Measurements from ENCODE around the gene STX11.
"Not testable (repeated sequence)": the region's sequence is repeated elsewhere in the genome, so short reads cannot be mapped to it uniquely, and the experiment has no call there.

The STX11 gene

DNA sequence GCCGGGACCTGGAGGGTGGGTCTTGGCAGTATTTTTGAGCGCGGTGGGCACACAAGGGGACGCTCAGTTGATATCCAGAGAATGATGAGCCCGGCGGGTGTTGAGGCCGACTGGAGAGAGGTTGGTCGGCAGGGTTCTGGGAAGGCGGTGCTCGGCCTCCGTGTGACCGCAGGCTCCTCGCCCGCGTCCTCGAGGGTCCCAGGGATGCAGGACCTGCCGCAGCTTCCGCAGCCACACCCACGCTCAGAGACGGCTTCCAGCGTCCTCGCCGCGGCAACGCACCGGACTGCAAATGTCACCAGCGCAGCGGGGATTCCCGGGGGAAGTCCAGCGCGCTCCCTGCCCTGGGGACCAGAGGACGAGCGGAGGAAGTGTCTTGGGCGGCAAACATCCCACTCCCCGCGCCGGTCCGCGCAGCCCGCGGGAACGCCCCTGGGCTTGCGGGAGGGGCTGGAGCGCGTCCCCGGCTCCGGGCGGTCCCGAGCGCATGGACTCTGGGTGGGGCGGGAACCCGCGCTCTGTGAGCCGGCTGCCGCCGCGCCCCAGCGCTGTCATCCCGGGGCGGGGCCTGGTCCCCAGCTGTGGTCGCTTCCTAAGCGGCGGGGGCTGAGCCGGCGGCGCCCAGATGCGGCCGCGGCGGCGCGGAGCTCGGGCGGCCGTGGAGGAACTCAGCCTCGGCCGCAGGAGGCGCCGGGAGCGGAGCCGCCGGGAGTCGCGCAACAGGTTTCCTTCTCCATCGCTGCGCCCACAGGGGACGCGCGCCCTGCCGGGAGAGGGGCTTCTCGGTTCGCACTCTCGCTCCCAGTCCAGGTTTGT lies at the start of gene STX11:
Gene STX11, plus strand, starts transcription at position 624 of the 816 bp plus-strand sequence. CDS start 36,111 bp downstream, outside the sequence.
- peak; percentile 81 for DNase-seq

DNA sequence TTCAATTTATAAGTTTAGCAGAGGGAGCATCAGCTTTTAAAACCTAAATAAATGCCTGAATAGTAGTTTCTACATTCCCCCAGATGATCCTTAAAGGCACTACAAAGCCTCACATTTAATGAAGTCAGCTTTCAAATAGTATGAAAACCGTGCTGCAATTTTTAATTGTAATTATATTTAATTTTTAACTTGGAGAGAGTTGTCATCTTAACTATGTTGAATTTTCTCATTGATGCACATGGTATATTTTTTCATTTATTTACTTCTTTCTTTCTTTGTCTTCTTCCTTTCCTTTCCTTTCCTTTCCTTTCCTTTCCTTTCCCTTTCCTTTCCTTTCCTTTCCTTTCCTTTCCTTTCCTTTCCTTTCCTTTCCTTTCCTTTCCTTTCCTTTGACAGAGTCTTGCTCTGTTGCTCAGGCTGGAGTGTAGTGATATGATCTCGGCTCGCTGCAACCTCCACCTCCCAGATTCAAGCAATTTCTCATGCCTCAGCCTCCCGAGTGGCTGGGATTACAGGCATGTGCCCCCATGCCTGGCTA lies 47.2 kb upstream of the STX11 start:
- DNase-seq: no peak

DNA sequence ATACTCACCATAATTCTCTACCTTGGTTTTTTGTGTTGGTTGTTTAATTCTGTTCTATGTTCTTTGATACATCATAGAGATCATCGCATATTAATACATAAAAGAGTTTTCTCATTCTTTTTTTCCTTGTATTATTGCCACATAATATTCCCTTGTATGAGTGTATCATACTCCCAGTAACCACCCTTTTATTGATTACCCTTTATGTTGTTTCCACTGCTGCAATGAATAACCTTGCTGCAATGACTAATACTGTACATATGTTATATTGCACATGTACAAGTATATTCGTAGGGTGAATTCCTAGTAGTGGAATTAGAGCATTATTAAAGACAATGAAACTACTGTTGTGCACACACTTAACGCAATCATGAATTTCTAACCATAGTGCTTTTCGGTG lies 45.8 kb upstream of the STX11 start:
- no peak for DNase-seq

DNA sequence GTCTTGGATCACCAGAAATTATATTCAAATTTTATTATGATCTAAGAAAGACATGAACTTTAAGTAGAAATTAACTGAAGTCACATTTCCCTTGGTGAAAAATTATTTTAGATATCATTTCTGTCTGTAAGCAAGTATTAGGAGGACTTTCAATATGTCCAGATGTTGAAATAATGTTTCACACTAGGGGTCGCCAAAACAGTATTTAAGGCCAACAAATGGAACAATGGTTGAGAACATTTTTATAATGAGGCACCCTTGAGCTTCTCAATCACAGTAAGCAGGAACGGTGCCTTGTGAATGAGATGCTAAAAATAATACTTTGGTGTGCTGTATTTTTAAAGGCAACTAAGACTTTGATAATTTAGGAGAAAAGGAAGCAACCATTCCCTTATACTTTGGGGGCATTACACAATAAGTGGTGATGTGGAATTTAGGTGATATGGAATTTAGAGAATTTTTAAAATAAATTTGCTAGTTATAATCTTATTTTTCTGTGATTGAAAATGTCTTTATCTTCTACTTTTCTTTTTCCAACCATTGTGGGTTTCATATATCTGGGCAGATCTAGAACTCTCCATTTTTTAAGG lies 45.3 kb upstream of the STX11 start:
- peak; percentile 17 for DNase-seq

DNA sequence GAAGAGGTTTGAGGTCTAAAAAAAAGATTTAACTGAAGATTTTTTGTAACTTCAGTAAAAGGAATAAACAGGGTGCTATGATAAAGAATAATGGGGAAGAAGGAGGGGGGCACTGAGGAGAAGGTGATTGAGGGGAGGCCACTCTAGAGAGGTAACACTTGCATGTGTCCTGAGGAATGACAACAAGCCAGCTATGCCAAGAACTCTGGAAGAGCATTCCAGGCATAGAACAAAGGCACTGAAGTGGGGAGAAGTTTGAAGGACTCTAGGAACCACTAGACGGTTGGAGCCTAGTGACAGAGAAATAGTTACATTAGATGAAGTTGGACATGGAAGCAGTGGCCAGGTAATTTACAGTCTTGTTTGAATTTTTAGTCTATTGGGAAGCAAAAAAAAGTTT lies 44.1 kb upstream of the STX11 start:
- DNase-seq: no peak

DNA sequence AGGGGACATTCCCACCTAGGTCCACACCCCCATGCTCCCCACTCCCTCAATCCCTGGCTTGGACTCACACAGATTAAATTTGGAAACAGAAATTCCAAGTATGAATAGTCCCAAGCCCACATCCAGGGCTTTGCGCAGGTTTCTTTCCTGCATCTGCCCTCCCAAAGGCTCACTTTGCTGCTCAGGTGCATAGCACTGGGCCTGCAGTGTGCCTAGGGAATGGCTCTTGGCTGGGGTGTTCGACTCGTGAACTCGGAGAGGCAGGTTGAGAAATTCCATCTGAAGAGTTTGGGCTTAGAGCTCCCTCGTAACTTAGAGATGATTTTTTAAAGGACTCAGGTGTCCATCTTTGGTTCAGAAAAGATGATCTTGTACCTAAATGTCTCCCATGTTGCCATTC lies 40.1 kb upstream of the STX11 start:
- no peak for DNase-seq

GRCh38 chr6:144113366-144113765 lies 37.0 kb upstream of the STX11 start:
- DNase-seq: no peak

GRCh38 chr6:144115219-144115618 lies 35.1 kb upstream of the STX11 start:
- no peak for DNase-seq

- no peak for DNase-seq
Measured at GRCh38 chr6:144119376-144119775, 30.9 kb upstream of the STX11 start.

DNA sequence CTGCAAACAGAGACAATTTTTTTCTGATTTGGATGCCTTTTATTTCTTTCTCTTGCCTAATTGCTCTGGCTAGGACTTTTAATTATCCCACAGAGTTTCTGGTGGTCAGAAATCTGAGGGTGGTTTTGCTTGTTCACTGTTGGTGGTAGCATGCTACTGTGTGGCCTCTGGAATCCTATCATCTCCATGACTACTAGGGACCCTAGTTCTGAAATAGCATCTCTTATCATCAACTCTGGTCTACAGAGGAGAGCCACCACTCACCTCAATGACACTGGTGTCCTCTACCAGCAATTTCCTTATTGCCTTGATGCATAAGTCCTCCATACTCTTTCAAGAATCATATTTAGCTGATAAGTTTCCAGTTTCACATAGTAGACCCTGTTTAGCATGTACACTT lies 27.5 kb upstream of the STX11 start:
- no peak for DNase-seq

DNA sequence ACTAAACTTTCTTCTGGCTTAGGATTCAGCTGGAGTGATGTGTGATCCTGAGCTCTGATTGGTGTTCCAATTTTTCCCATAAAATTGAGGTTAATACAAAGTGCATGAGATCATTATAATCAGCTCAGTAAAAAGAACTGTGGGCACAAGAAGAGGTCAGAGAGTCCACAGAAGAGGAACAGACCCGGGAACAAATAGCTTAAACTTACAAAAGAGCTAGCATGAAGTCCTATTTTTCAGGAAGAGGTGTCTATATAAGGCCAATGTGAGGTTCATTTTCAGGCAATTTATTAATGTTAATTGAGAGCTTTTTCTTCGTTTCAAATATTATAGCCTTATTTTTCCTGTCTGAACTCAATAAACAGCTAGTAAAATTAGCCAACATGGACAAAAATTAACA lies 26.9 kb upstream of the STX11 start:
- no peak for DNase-seq

- DNase-seq: no peak
Measured at GRCh38 chr6:144123836-144124235, 26.5 kb upstream of the STX11 start.

- no peak for DNase-seq
Measured at GRCh38 chr6:144127097-144127496, 23.2 kb upstream of the STX11 start.

GRCh38 chr6:144129469-144129868 lies 20.8 kb upstream of the STX11 start:
- DNase-seq: no peak

DNA sequence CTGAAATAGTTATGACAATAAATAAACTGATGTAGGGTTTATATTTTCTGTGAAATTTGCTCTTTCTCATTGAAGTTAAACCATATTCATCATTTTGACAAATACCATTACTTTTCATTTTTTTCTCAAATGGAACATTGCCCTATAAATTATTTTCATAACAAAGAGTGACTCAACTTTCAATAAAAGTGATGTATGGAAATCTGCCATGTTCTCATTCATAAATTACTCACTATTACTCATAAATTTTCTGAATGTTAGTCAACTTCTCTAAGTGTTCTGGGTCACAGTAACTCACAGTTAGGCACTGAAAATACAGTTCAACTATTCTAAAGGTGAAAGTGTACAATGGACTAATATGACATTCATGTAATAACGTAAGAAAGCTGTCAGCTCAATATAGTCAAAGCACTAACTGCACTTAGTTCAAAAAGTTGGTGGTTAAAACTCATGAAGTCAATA lies 19.0 kb upstream of the STX11 start:
- DNase-seq: no peak

DNA sequence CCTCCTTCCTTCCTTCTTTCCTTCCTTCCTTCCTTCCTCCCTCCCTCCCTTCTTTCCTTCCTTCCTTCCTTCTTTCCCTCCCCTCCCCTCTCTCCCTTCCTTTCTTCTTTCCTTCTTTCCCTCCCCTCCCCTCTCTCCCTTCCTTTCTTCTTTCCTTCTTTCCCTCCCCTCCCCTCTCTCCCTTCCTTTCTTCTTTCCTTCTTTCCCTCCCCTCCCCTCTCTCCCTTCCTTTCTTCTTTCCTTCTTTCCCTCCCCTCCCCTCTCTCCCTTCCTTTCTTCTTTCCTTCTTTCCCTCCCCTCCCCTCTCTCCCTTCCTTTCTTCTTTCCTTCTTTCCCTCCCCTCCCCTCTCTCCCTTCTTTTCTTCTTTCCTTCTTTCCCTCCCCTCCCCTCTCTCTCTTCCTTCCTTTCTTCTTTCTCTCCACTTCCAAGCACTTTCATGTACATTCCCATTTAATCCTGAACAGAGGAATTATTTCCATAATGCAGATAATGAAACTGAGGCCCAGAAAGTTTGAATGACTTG lies 18.1 kb upstream of the STX11 start:
- not testable (repeated sequence) for DNase-seq

DNA sequence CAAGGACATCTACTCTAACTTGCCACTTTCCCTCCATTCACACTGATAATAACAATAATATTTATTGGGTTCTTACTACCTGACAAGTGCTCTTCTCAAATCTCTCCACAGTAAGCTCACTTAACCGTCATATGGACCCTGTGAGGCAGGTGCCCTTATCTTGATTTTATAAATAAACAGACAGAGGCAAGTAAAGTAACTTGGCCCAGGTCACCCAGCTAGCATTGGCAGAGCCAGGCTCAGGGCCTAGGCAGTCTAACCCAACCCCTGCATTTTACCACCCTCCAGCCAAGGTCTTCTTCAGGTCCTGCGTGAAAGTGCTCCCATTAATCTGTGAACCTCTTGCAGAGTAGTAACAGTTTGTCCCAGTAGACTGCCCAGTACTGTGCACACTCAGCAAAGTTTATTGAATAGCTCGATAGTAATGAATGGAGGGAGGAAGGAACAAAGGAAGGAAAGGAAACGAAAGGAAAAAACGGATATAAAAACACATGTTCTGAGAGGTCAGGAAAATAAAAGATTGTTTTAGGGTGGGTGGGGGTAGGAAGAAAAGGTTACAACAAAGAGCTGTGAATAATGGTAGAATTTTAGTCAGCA lies 17.0 kb upstream of the STX11 start:
- DNase-seq: no peak

DNA sequence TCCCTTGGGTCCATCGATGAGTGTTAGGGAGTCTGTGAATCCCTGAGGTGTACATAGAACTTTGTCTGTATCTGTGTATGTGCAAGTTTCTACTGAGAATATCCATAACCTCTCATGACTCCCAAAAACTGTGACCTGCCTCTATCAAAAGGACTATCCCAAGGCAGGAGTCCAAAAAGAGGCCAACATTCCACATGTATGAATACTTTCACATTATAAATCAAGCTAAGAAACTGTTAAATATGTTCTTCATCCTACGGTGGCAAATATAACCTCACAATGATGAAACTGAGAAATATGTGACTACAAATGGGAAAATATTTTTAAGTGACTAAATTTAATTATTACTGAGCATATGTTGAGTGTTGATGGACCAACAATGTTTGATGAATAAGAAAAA lies 16.1 kb upstream of the STX11 start:
- DNase-seq: no peak

GRCh38 chr6:144134737-144135136 lies 15.6 kb upstream of the STX11 start:
- no peak for DNase-seq

GRCh38 chr6:144138542-144138941 lies 11.8 kb upstream of the STX11 start:
- DNase-seq: no peak

DNA sequence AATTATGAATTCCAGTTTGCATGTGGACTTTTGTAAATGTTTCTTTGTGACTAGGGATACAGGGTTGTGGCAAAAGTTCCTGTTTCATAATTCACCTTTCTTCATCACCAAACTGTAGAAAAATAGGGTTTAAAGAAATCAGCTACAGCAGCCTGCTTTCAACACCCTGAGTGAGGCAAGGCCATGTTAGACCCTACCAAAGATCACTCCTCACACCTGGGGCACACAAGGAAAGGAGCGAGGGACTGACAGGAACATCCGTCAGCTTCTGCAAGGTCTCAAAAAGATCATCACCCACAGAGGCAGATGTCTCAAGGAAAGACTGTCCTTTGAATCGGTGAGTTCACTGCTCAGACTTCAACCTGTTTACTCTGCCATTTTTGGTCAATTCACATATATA lies 10.5 kb upstream of the STX11 start:
- DNase-seq: no peak

DNA sequence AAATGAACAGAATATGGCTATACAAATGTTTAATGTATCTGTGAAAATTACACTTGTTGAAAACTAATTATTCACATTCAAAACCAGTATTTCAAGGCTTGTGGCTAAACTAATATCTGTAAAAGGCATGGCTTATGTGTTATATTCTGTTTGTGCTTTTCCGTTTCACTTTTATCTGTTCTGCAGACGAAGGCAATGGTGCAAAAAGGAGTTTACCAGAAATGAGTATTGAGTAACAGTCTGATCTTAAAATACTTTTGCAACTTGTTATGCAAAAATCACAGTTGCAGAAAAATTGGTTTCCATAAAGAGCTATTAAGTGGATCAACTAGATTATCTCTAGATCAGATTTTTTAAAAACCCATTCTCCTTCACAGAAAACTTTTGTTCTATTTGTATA lies 9.4 kb upstream of the STX11 start:
- DNase-seq: no peak

DNA sequence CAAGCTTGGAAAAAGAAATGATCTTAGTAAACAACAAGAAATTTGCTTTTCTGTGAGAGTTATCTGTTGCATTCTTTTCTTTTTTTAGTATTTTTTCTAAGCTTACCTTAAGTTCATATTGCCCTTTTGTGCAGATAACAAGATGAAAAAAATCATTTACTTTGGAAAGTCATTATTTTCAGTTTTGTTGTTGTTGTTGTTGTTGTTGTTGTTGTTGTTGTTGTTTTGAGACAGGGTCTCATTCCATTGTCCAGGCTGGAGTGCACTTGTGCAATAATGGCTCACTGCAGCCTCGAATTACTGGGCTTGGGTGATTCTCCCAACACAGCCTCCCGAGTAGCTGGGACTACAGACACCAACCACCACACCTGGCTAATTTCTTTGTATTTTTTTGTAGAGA lies 8.8 kb upstream of the STX11 start:
- DNase-seq: no peak

DNA sequence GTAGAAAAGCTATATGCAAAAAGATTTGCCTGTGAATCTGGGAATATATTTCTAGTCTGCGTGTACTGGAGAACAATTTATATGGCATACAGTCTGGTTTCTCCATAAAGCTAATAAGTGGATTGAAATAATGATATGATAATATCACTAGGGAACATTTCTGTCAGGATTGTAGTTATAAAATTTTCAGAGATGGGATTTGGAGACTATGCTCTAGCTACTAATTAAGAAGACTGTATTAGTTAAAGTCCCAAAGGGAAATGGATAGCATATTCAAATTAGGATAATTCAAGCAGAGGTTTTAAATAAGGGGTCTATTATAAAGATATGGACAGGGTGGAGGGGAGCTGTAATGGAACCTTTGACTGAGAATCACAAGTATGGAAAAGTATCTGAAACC lies 7.2 kb upstream of the STX11 start:
- DNase-seq: no peak

Data from activated CD8-positive, alpha-beta memory T cell treated with anti-CD3 and anti-CD28 coated beads, Interleukin-2, amount 50 U/mL, for 4 hours (primary cell).